NCI-H526 treated with DMSO at 0.1 percent for 48 hours (cell line): ENCODE measurements around the gene PLXNA1.

ENCODE experiments used
- DNase-seq: peaks from one replicate; lab custom pipeline; 2025; lab: John Stamatoyannopoulos, UW

Gene PLXNA1

GRCh38 chr3:126967386-126967785 lies 15.5 kb upstream of the PLXNA1 start:
- DNase-seq: no peak

GRCh38 chr3:126968391-126969390 lies 14.2 kb upstream of the PLXNA1 start:
- no peak for DNase-seq

GRCh38 chr3:126969586-126969985 lies 13.3 kb upstream of the PLXNA1 start:
- DNase-seq: no peak

GRCh38 chr3:126970101-126970500 lies 12.8 kb upstream of the PLXNA1 start:
- DNase-seq: no peak

DNA sequence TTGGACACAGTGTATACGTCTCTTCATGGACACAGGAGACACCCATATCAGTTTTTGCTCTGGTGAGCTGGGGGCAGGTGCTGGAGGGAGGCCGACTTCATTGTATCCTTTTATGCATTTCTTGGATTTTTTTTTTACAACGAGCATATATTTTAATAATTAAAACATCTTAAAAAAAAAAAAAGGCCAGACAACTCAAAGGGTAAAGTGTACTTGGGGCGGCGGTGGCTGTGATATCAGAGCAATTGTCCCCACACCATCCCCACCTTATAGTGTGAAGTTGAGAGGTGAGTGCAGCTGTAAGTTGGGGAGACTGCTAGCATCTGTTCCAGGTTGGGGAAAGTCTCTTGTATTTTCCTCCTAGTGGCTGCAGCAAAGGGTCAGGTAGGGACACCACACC lies 12.0 kb upstream of the PLXNA1 start:
- DNase-seq: no peak

DNA sequence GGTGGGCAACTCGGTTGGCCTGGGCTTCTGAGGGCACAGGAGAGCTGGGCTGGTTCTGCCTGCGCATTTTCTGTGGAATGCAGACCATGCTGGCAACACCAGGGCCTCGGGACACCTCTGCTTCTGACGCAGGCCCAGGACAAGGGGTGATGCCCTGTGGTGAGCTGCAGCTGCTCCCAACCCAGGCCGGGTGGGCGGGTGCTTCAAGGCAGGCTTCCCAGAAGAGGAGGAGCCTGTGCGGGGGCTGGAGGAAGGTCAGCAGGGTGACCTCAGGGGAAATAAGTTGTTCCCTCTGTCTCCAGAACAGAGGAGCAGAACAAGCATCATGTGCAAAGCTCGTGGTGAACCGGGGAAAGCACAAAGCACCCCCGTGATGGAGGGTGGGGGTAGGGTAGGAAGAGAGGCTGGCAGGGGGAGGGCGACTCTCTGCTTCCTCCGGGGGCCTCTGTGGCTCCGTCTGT lies 11.0 kb upstream of the PLXNA1 start:
- DNase-seq: no peak

DNA sequence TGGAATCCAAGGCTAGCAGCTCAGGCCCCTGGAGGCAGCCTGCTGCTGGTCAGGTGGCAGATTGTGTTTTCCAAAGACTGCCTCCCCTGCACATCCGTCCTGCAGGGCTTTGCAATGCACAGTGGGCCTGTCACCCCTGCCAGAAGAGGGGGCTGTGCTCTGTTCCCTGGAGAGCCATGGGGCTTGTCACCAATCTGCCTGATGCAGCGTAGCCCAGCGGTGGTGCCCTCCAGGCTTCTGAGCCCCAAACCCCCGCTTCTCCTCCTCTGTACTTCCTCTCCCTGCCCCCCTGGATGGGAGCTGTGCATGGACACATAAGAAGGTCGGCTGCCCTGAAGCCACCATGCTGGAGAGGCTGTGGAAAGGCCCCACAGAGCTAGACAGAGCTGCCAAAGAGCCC lies 10.0 kb upstream of the PLXNA1 start:
- DNase-seq: no peak

- DNase-seq: no peak
These were observed 9.1 kb upstream of the PLXNA1 start for GRCh38 chr3:126973814-126974213.

GRCh38 chr3:126974756-126975155 lies 8.2 kb upstream of the PLXNA1 start:
- no peak for DNase-seq

DNA sequence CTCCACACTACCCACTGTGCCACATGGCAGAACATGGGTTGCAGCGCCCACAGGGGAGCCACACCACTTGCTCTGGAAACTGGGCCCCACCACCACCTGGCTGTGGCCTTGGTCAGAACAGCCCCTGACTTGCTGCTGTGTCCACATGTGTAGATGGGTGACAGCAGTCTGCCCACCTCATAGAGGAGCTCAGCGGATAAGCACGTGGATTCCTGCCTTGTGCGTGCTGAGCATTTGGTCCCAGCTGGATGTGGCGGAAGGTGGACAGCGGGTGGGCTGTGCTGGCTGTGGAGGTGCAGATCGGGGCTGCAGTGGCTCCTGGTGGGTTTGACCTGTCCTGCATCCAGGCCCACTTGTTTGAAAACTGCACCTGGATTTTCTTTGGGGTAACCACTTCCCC lies 6.0 kb upstream of the PLXNA1 start:
- DNase-seq: no peak

- no peak for DNase-seq
These were observed 5.1 kb upstream of the PLXNA1 start for GRCh38 chr3:126977821-126978220.

- no peak for DNase-seq
These were observed 4.6 kb upstream of the PLXNA1 start for GRCh38 chr3:126978291-126978690.

DNA sequence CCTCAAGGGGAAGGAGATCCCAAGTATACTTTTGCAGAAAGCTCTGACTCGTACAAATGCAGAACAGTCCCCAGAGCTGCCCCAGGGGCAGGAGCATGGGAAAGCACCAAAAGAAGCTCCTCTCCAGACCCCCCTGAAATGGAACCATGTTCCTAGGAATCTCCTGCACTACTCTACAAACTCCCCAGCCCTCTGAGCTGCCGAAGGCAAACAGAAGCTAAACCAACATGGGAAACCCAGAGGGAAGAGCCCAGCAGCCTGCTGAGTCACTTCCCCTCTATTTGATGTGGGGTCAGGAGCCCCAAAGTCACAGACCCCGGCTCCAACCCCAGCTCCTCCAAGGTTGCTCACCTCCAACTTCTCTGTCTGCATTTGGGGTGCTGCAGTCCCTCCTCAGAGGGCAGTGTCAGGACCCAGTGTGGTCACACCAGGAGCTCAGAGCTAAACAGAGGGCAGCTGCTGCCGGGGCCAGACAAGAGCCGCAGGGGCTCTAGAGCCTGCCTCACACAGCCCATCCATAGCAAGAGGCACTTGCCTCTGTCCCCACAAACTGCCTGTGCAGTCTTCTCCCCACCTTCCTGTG lies 3.8 kb upstream of the PLXNA1 start:
- no peak for DNase-seq

DNA sequence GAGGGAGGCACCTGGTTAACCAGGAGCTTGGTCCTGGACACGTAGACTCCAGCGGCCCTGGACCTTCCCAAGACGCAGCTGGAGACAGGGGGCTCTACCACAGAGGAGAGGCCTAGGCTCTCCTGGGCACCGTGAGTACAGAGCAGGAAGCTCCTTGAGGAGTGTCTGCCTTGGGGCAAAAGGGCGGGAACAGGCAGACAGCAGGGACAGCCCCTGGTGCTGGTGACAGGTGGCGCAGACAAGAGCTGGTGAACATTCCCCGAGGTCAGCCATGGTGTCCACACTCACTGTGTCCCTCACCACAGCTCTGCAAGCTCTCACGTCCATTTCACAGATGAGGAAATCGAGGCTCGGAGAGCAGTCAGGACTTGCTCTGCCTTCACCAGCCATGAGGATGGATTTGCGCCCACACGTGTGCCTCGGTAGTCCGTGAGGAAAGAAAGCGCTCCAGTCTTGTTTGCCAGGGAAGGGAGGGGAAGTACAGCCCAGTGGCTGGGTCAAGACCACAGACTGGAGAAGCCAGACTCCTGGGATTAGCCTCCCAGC lies 2.6 kb upstream of the PLXNA1 start:
- no peak for DNase-seq

DNA sequence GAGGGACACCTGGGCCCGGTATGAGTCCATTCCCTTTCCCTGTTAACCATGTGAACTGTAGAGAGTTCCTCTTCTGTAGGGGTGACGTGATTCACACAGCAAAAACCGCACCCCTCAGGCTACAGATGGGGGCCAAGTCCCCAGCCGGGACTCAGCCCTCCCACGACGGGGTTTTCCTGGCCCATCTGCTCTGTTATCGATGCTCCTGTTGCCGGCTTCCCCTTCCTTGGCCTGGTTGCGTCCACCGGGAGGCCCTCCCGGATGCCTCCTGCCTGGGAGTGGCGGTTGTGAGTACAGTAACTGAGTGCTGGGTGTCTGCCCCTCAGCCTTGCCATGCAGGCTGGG lies 817 bp upstream of the PLXNA1 start:
- no peak for DNase-seq

DNA sequence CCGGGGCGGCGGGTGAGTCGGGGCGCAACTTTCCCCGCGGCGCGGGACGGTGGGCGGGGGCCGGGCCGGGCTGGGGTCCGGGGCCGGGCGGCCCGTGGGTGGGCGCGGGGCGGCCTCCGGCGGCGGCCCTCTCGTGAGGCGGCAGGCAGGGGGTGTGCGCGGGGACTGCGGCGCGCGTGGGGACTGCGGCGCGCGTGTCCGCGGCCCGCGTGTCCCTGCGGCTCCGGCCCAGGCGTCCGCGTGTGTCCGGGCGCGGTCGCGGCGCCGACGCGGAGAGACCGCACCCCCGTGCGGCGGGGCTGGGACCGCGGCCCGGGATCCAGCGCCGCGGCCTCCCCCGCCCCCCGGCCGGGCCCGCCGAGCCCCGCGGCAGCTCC lies 349 bp downstream of the PLXNA1 start:
- no peak for DNase-seq

GRCh38 chr3:126983653-126984390 lies 907 bp downstream of the PLXNA1 start:
- DNase-seq: no peak

GRCh38 chr3:126984391-126985131 lies 1.6 kb downstream of the PLXNA1 start:
- no peak for DNase-seq

DNA sequence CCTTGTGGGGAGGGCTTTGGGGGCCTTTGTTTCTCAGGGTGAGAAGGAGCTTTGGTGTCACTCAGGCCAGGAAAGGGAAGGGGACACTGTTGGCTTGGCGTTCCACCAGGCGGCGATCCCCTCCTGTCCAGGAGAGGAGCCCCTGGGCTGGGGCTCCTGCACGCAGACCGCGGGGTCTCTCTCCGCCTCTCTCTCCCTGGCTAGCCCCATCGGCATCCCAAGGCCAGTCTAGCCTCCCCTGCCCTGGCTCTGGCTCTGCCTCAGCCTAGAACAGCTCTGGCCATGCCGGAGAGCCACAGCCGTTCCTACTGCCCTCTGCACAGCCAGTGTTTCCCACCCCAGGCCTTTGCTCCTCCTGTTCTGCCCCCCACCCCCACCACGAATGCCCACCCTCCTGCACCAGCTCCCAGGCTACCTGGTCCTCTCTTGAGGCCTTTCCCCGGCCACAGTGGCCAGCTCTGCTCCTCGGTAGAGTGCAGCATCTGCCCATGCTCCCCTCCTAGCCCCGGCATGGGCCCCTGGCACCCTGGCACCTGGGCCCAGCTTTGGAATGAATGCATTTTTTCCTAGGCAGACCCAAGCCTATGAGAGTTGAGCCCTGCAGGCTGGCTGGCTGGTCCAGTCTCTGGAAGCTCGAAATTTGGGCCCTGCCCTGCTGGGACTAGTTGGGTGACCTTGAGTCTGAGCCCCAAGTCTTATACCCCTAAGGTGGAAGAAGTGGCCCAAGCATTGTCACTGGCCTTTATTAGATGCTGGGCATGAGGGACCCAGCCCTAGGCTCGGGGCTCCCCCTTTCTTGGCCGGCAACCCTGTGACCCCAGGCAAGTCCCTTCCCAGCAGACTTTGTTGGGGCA lies 2.4 kb downstream of the PLXNA1 start:
- DNase-seq: no peak

- DNase-seq: no peak
These were observed 3.1 kb downstream of the PLXNA1 start for GRCh38 chr3:126986001-126986400.

- no peak for DNase-seq
These were observed 4.2 kb downstream of the PLXNA1 start for GRCh38 chr3:126987129-126987528.
